Hematopoietic multipotent progenitor cell treated with erythropoietin and hydrocortisone succinate and interleukin-3 and kit ligand, for 15 days (in vitro differentiated cells): ENCODE measurements around the gene VN1R5.

Experiments
- DNase-seq: peaks from one replicate; pipeline ENCODE4 v3.0.0-alpha.2; 2015; ENCODE audit warnings: low spot score

The VN1R5 gene

DNA sequence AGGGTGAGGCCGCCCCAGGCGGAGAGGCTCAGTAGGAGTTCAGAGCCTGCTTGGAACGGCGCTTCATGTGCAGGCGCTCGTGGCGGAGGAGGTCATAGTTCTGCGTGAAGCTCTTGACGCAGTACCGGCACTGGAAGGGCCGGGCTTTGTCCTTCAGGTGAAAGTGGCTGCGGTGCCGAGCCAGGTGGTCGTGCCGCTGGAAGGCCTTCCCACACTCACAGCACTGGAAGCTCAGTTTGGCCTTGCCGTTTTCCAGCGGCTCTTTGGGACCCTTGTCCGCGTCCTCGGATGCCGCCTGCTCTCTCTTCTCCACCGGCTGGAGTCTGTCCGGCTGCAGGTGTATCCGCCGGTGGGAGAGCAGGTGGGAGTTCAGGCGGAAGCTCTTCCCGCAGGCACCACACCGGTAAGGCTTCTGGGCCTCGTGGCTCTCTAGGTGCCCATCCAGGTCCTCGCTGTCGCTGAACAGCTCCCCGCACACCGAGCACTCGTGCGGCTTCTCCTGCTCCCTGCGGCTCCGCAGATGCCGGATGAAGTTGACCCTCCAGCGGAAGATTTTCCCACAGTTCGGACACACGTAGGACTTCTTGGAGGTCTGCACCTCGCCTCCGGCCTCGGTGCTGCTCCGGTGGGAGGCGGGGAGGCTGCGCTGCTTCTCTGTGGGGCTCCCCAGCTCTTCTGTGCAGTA lies 44.8 kb downstream of the VN1R5 start:
- no peak for DNase-seq

DNA sequence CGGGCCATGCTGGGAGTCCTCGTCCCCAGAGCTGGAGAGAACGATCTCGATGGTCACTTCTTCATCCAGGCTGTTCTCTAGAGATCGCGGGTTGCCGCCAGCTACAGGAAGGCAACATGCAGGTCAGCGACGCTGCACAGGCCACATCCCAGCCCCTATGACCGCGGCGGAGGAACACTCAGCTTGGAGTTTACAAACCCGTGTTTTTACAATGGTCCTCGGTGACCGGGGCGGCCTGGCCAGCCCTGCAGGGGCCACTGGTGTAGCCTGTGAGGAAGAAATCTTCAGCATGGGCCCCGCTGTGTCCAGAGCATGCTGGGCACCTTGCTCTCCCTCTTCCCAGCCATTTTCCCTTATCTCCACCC lies 45.3 kb downstream of the VN1R5 start:
- DNase-seq = no peak

DNA sequence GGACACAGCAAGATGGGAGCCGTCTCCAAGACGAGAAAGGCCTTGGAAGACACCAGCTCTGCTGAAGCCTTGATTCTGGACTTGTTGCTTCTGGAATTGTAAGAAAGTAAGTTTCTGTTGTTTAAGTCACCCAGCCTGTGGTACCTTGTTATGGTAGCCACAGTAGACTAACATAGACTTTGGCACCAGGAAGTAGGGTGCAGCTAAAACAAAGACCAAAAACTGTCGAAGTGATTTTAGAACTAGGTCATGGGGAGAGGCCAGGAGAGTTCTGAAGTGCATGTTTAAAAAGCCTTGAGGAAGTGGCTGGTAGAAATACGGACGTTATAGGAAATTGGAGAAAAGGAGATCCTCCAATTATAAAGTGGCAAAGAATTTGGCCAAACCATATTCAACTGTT lies 47.3 kb downstream of the VN1R5 start:
- DNase-seq = no peak

DNA sequence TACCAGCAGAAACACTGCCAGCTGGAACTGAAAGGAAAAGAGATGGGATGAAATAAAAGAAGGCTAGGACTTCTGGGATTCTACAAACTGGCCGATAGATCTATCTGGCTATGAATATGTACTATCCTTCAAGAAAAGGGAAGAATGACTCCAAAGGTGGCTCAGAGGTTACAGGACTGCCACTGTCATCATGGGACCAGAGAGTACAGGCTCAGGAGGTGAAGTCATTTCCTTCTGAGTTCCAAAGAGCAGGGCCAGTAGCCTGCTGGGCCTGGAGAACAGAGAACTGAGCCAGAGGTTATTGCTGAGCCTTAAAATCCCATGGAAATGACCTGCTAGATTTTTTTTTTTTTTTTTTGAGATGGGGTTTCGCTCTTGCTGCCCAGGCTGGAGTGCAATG lies 48.2 kb downstream of the VN1R5 start:
- DNase-seq = no peak
